ENCODE results near the gene YIPF2.

- TF ChIP-seq, protein P1, sequence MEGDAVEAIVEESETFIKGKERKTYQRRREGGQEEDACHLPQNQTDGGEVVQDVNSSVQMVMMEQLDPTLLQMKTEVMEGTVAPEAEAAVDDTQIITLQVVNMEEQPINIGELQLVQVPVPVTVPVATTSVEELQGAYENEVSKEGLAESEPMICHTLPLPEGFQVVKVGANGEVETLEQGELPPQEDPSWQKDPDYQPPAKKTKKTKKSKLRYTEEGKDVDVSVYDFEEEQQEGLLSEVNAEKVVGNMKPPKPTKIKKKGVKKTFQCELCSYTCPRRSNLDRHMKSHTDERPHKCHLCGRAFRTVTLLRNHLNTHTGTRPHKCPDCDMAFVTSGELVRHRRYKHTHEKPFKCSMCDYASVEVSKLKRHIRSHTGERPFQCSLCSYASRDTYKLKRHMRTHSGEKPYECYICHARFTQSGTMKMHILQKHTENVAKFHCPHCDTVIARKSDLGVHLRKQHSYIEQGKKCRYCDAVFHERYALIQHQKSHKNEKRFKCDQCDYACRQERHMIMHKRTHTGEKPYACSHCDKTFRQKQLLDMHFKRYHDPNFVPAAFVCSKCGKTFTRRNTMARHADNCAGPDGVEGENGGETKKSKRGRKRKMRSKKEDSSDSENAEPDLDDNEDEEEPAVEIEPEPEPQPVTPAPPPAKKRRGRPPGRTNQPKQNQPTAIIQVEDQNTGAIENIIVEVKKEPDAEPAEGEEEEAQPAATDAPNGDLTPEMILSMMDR (IDR thresholded peaks at IDR 0.05; ENCODE audit: low read length) = no peak
- TF ChIP-seq EZH2phosphoT487 (IDR thresholded peaks at IDR 0.05; ENCODE audit: low read length) (no peak), EZH2 (optimal IDR thresholded peaks at IDR 0.05; ENCODE audit: low read depth, low read length) (no peak)
Observed at GRCh38 chr19:10968527-10969135, 40.2 kb upstream of the YIPF2 start.
